CD8-positive, alpha-beta memory T cell (primary cell): Measurements from ENCODE around the gene MPP7. TPM values are rescaled to one million over a fixed set of nuclear protein-coding genes. Genes with fewer than 3 reads are reported as not detected.

Source experiments
- CTCF ChIA-PET: fragments of 350-600 bp; sonication (Branson Sonifier 250); formaldehyde crosslinking; loops from one replicate; lab custom pipeline; 2021; ENCODE audit warnings: antibody characterized with exemption; lab: Charles Lee
- POLR2A ChIA-PET: fragments of 350-600 bp; sonication (Branson Sonifier 250); formaldehyde crosslinking; loops from one replicate; lab custom pipeline; 2021; ENCODE audit warnings: antibody characterized with exemption; lab: Charles Lee
- DNase-seq, 5 donors: peaks; one replicate each; pipeline versions ENCODE4 v3.0.0 to v3.0.0-alpha.2; 2020 to 2022; ENCODE audit warnings: mixed read lengths in 1 of 5
- H3K27ac ChIP-seq: one replicate; pipeline ENCODE4 v1.7.0; 2013; ENCODE audit warnings: low read depth, mild to moderate bottlenecking, low read length, moderate library complexity
- H3K27me3 ChIP-seq: 2 replicates; pipeline ENCODE4 v1.7.0; 2013; ENCODE audit warnings: low read length, mild to moderate bottlenecking; ENCODE audit not compliant: insufficient read depth, poor library complexity, severe bottlenecking
- H3K36me3 ChIP-seq: 2 replicates; pipeline ENCODE4 v1.7.0; 2013; ENCODE audit warnings: mild to moderate bottlenecking, low read length, moderate library complexity; ENCODE audit not compliant: insufficient read depth
- H3K4me1 ChIP-seq: 2 replicates; pipeline ENCODE4 v1.7.0; 2013; ENCODE audit warnings: mild to moderate bottlenecking, low read length, moderate library complexity; ENCODE audit not compliant: insufficient read depth
- H3K4me3 ChIP-seq: 2 replicates; pipeline ENCODE4 v1.7.0; 2013; ENCODE audit warnings: mild to moderate bottlenecking, low read length
- H3K9me3 ChIP-seq: 2 replicates; pipeline ENCODE4 v1.7.0; 2013; ENCODE audit warnings: mild to moderate bottlenecking, low read length
- H3K27ac Mint-ChIP-seq, 8 donors: one replicate each; pipeline ENCODE4 v1.8.0; 2020 to 2021; ENCODE audit warnings: mixed read lengths in 8 of 8, mild to moderate bottlenecking in 6 of 8, inconsistent platforms in 3 of 8, moderate library complexity in 3 of 8
- H3K27me3 Mint-ChIP-seq, 2 donors: one replicate each; pipeline ENCODE4 v1.8.0; 2020 to 2021; ENCODE audit warnings: mixed read lengths in 2 of 2, mild to moderate bottlenecking in 1 of 2, moderate library complexity in 1 of 2
- H3K36me3 Mint-ChIP-seq, 3 donors: one replicate each; pipeline ENCODE4 v1.8.0; 2020 to 2021; ENCODE audit warnings: mixed read lengths in 3 of 3, inconsistent platforms in 1 of 3, mild to moderate bottlenecking in 1 of 3
- H3K4me1 Mint-ChIP-seq, 3 donors: one replicate each; pipeline ENCODE4 v1.8.0; 2020 to 2021; ENCODE audit warnings: mixed read lengths in 3 of 3, inconsistent platforms in 1 of 3, mild to moderate bottlenecking in 1 of 3
- H3K4me3 Mint-ChIP-seq, 7 donors: one replicate each; pipeline ENCODE4 v1.8.0; 2020 to 2021; ENCODE audit warnings: mixed read lengths in 7 of 7, mild to moderate bottlenecking in 6 of 7, moderate library complexity in 4 of 7, inconsistent platforms in 2 of 7
- H3K9me3 Mint-ChIP-seq, 5 donors: one replicate each; pipeline ENCODE4 v1.8.0; 2020 to 2022; ENCODE audit warnings: mixed read lengths in 5 of 5, mild to moderate bottlenecking in 3 of 5, moderate library complexity in 2 of 5, inconsistent platforms in 1 of 5
- polyA plus RNA-seq: library from polyadenylated mRNA; unstranded; fragments of 300-500 nt; fragmentation: Illumina TruSeq; gene quantifications from one replicate; pipeline ENCODE4 v1.2.3, GENCODE V29; 2021
- total RNA-seq, 2 experiments: library from RNA; stranded (reverse); gene quantifications; one replicate each; pipeline ENCODE4 v1.2.3, GENCODE V29; 2021

MPP7 gene
- total and polyA plus RNA-seq, 3 experiments from 2014 or later = 6.6 to 22.2 (median 7.9) TPM

DNA sequence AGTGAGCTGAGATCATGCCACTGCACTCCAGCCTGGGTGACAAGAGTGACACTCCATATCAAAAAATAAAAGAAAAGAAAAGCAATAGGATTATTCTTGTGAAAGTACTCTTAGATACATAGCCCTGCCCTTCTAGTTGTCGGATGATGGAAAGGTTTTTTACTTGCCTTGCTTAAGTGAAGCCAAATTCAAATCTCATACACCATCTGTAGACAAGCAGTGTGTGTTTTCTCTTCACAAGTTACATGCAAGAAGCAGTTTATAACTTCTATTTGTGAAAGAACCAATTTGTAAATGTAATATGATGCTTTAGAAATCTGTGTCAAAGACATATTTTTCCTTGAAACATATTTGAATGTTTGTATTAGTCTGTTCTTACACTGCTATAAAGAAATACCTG lies 15.8 kb upstream of the MPP7 start:
- no peak overlapping the region for H3K4me3 Mint-ChIP-seq
- Histone ChIP-seq H3K4me1 (no peaks in the 10 kb centered on the region), H3K9me3 (no peaks in the 10 kb centered on the region), H3K27me3 (no peaks in the 10 kb centered on the region), H3K27ac (no peak overlapping the region), H3K36me3 (peaks cover 6% of the 10 kb centered on the region), H3K4me3 (no peak overlapping the region)
- peaks cover 17 to 55% (median 41%) of the 10 kb centered on the region in 3 donors for H3K4me1 Mint-ChIP-seq
- no peak for DNase-seq
- ChIA-PET POLR2A (no interaction called here), CTCF (interaction anchor here (0.9 kb wide), 1 partner anchor 11 kb away, joined by 3 read pairs; no protein-coding TSS in a partner anchor)
- H3K9me3 Mint-ChIP-seq = no peaks in the 10 kb centered on the region
- no peaks in the 10 kb centered on the region for H3K27me3 Mint-ChIP-seq
- peak overlapping the region in 3 of 8 donors; percentile 1 to 78 (median 11) for H3K27ac Mint-ChIP-seq
- H3K36me3 Mint-ChIP-seq = peaks cover 17 to 63% (median 27%) of the 10 kb centered on the region in 3 donors

- Histone ChIP-seq H3K36me3 (peaks cover 6% of the 10 kb centered on the region), H3K27me3 (no peaks in the 10 kb centered on the region), H3K4me1 (no peaks in the 10 kb centered on the region), H3K4me3 (no peak overlapping the region), H3K9me3 (no peaks in the 10 kb centered on the region), H3K27ac (no peak overlapping the region)
- no peak for DNase-seq
- H3K9me3 Mint-ChIP-seq = no peaks in the 10 kb centered on the region
- CTCF ChIA-PET = interaction anchor here (1.1 to 1.4 kb wide), 3 partner anchors 10 to 64 kb away, joined by 3 to 4 read pairs (median 4); no protein-coding TSS in a partner anchor
- H3K27me3 Mint-ChIP-seq = no peaks in the 10 kb centered on the region
- POLR2A ChIA-PET = no interaction called here
- no peak overlapping the region for H3K27ac Mint-ChIP-seq
- peaks cover 17 to 58% (median 43%) of the 10 kb centered on the region in 3 donors for H3K4me1 Mint-ChIP-seq
- no peak overlapping the region for H3K4me3 Mint-ChIP-seq
- peaks cover 21 to 63% (median 29%) of the 10 kb centered on the region in 3 donors for H3K36me3 Mint-ChIP-seq
Measured at GRCh38 chr10:28317760-28318159, 14.9 kb upstream of the MPP7 start.

DNA sequence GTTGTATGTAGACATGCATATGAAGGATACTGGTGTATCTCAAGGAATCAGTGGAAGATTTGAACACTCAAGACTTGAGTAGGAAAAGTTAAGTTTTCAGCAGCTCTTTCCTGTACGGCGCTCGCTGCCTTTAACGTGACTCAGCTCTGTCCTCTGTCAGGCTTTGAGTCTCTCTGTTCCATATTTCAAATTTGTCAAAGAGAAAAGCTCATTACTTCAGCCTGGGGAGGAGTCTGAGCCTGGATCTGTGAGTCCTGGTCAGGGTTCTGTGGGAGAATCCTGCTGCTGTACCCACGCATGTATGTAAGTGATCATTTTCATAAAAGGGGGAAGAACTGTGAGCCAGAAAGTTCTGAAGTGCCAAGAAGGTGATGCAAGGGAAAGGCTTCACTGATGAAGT lies 13.8 kb upstream of the MPP7 start:
- Histone ChIP-seq H3K36me3 (peaks cover 6% of the 10 kb centered on the region), H3K4me3 (no peak overlapping the region), H3K9me3 (no peaks in the 10 kb centered on the region), H3K4me1 (no peaks in the 10 kb centered on the region), H3K27ac (no peak overlapping the region), H3K27me3 (no peaks in the 10 kb centered on the region)
- Mint-ChIP-seq H3K4me3 (no peak overlapping the region), H3K27me3 (no peaks in the 10 kb centered on the region), H3K9me3 (no peaks in the 10 kb centered on the region), H3K27ac (peak overlapping the region in 1 of 8 donors; percentile 43), H3K4me1 (peaks cover 16 to 59% (median 44%) of the 10 kb centered on the region in 3 donors), H3K36me3 (peaks cover 31 to 63% (median 33%) of the 10 kb centered on the region in 3 donors)
- no peak for DNase-seq
- ChIA-PET CTCF (interaction anchor here (1.1 to 1.2 kb wide), 3 partner anchors 13 to 65 kb away, joined by 3 to 4 read pairs (median 4); no protein-coding TSS in a partner anchor), POLR2A (no interaction called here)

DNA sequence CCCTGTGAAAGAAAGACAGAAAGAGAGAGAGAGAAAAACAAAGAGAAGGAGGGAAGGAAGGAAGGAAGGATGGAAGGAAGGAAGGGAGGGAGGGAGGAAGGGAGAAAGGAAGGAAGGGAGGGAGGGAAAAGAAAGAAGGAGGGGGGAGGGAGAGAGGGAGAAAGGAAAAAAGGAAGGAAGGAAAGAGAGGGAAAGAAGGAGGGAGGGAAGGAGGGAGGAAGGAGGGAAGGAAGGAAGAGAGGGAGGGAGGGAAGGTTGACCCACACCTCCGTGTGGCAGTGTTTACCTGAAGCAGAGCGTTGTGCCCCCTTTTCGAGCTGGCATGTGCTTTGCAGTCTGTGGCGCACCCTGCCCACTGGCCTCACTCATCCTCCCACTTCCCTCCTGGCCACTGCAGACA lies 12.3 kb upstream of the MPP7 start:
- Mint-ChIP-seq H3K36me3 (peaks cover 35 to 60% (median 40%) of the 10 kb centered on the region in 3 donors), H3K4me1 (peaks cover 12 to 60% (median 36%) of the 10 kb centered on the region in 3 donors), H3K27ac (peak overlapping the region in 2 of 8 donors; percentile 78 to 86), H3K9me3 (peaks cover 0 to 1% (median 0%) of the 10 kb centered on the region in 5 donors), H3K4me3 (no peak overlapping the region), H3K27me3 (no peaks in the 10 kb centered on the region)
- ChIA-PET CTCF (interaction anchor here (1.2 to 1.7 kb wide), 2 partner anchors 11 to 12 kb away, joined by 3 to 4 read pairs; partner anchors contain the start of gene MPP7), POLR2A (interaction anchor here (1.1 kb wide), 1 partner anchor 12 kb away, joined by 3 read pairs; the partner anchor contains the start of gene MPP7)
- H3K4me3 ChIP-seq = no peak overlapping the region
- H3K27ac ChIP-seq = no peak overlapping the region
- H3K27me3 ChIP-seq = no peaks in the 10 kb centered on the region
- H3K36me3 ChIP-seq = no peaks in the 10 kb centered on the region
- H3K4me1 ChIP-seq = no peaks in the 10 kb centered on the region
- no peaks in the 10 kb centered on the region for H3K9me3 ChIP-seq
- no peak for DNase-seq

GRCh38 chr10:28314211-28314610 lies 11.3 kb upstream of the MPP7 start:
- H3K4me3 Mint-ChIP-seq = no peak overlapping the region
- peaks cover 35 to 56% (median 44%) of the 10 kb centered on the region in 3 donors for H3K36me3 Mint-ChIP-seq
- peaks cover 14 to 56% (median 31%) of the 10 kb centered on the region in 3 donors for H3K4me1 Mint-ChIP-seq
- DNase-seq = no peak
- Histone ChIP-seq H3K4me3 (no peak overlapping the region), H3K36me3 (no peaks in the 10 kb centered on the region), H3K27me3 (no peaks in the 10 kb centered on the region), H3K9me3 (no peaks in the 10 kb centered on the region), H3K27ac (no peak overlapping the region), H3K4me1 (no peaks in the 10 kb centered on the region)
- H3K27me3 Mint-ChIP-seq = no peaks in the 10 kb centered on the region
- ChIA-PET POLR2A (interaction anchor here (1.1 kb wide), 1 partner anchor 11 kb away, joined by 3 read pairs; the partner anchor contains the start of gene MPP7), CTCF (interaction anchor here (1.7 kb wide), 1 partner anchor 12 kb away, joined by 4 read pairs; no protein-coding TSS in a partner anchor)
- peak overlapping the region in 3 of 8 donors; percentile 6 to 72 (median 63) for H3K27ac Mint-ChIP-seq
- peaks cover 0 to 2% (median 0%) of the 10 kb centered on the region in 5 donors for H3K9me3 Mint-ChIP-seq

GRCh38 chr10:28312572-28312971 lies 9.7 kb upstream of the MPP7 start:
- H3K4me3 Mint-ChIP-seq = no peak overlapping the region
- peaks cover 10 to 57% (median 25%) of the 10 kb centered on the region in 3 donors for H3K4me1 Mint-ChIP-seq
- ChIA-PET CTCF (interaction anchor here (1.5 to 2.3 kb wide), 2 partner anchors 10 to 14 kb away, joined by 3 to 11 read pairs; partner anchors contain the start of gene MPP7), POLR2A (interaction anchor here (1.2 to 1.7 kb wide), 2 partner anchors 9 to 69 kb away, joined by 3 to 4 read pairs; no protein-coding TSS in a partner anchor)
- DNase-seq = no peak
- peaks cover 0 to 2% (median 0%) of the 10 kb centered on the region in 5 donors for H3K9me3 Mint-ChIP-seq
- Histone ChIP-seq H3K27me3 (no peaks in the 10 kb centered on the region), H3K9me3 (no peaks in the 10 kb centered on the region), H3K27ac (no peak overlapping the region), H3K4me1 (no peaks in the 10 kb centered on the region), H3K36me3 (no peaks in the 10 kb centered on the region), H3K4me3 (no peak overlapping the region)
- peak overlapping the region in 2 of 8 donors; percentile 35 to 66 for H3K27ac Mint-ChIP-seq
- H3K27me3 Mint-ChIP-seq = no peaks in the 10 kb centered on the region
- peaks cover 28 to 40% (median 32%) of the 10 kb centered on the region in 3 donors for H3K36me3 Mint-ChIP-seq

DNA sequence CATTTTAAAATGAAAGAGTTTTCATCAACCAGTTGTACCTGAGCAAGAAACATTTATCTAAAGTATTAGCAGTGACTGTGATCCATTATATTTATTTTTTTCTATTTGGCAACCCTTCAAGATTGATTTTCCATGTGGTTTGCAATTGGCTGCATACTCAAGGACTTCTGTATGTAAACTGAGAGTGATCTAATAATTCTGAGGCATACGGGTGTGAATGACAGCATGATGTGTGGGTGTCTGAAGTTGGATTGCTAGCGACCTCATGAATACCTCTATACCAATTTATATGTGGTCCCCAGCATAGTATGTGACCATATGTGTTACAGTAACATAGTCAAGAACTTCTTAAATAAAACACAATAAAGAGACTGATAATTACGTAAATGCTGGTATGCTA lies 8.2 kb upstream of the MPP7 start:
- H3K27me3 ChIP-seq = no peaks in the 10 kb centered on the region
- no peaks in the 10 kb centered on the region for H3K4me1 ChIP-seq
- Mint-ChIP-seq H3K27me3 (no peaks in the 10 kb centered on the region), H3K9me3 (peaks cover 0 to 2% (median 0%) of the 10 kb centered on the region in 5 donors), H3K27ac (no peak overlapping the region), H3K4me3 (no peak overlapping the region), H3K36me3 (peaks cover 23 to 33% (median 32%) of the 10 kb centered on the region in 3 donors), H3K4me1 (peaks cover 11 to 63% (median 25%) of the 10 kb centered on the region in 3 donors)
- no peaks in the 10 kb centered on the region for H3K36me3 ChIP-seq
- no peaks in the 10 kb centered on the region for H3K9me3 ChIP-seq
- ChIA-PET POLR2A (no interaction called here), CTCF (interaction anchor here (0.9 to 2.3 kb wide), 2 partner anchors 8 to 13 kb away, joined by 4 to 11 read pairs; partner anchors contain the start of gene MPP7)
- no peak for DNase-seq
- H3K4me3 ChIP-seq = no peak overlapping the region
- H3K27ac ChIP-seq = no peak overlapping the region

- Mint-ChIP-seq H3K9me3 (peaks cover 0 to 2% (median 0%) of the 10 kb centered on the region in 5 donors), H3K27ac (no peak overlapping the region), H3K27me3 (peaks cover 0 to 2% of the 10 kb centered on the region in 2 donors), H3K36me3 (peaks cover 10 to 18% (median 18%) of the 10 kb centered on the region in 3 donors), H3K4me3 (no peak overlapping the region), H3K4me1 (peaks cover 25 to 68% (median 33%) of the 10 kb centered on the region in 3 donors)
- H3K4me3 ChIP-seq = no peak overlapping the region
- ChIA-PET CTCF (interaction anchor here (1.3 kb wide), 1 partner anchor 73 kb away, joined by 6 read pairs; no protein-coding TSS in a partner anchor), POLR2A (no interaction called here)
- no peaks in the 10 kb centered on the region for H3K9me3 ChIP-seq
- H3K4me1 ChIP-seq = peaks cover 14% of the 10 kb centered on the region
- no peak overlapping the region for H3K27ac ChIP-seq
- H3K36me3 ChIP-seq = no peaks in the 10 kb centered on the region
- DNase-seq = no peak
- no peaks in the 10 kb centered on the region for H3K27me3 ChIP-seq
Measured at GRCh38 chr10:28307267-28307666, 4.4 kb upstream of the MPP7 start.
